Measurements from ENCODE around the gene MARK3. TPM values are rescaled to one million over a fixed set of nuclear protein-coding genes. Genes with fewer than 3 reads are reported as not detected.

Gene MARK3
- total and polyA plus RNA-seq, 2 donors (not counting 1 experiment from before 2014, with no cell fraction given): 73.0 to 142 TPM

- Histone ChIP-seq H2AFZ (ENCODE audit: insufficient read depth, low read depth, low read length, poor library complexity, severe bottlenecking) (no peak overlapping the region), H3K9ac (ENCODE audit: low read length) (no peak overlapping the region), H3K4me2 (replicated peaks; ENCODE audit: low read depth, low read length, poor library complexity, severe bottlenecking) (no peak overlapping the region), H3K36me3 (replicated peaks in 1 of 2; ENCODE audit: control extremely low read depth in 1 of 2, control insufficient read depth in 1 of 2, extremely low read depth in 1 of 2, insufficient read depth in 2 of 2, low read length in 1 of 2) (no peaks in the 10 kb centered on the region), H3K27me3 (replicated peaks in 1 of 4; ENCODE audit: control extremely low read depth in 1 of 4, control insufficient read depth in 3 of 4, insufficient read depth in 4 of 4, low read length in 3 of 4) (peaks cover 0 to 14% (median 0%) of the 10 kb centered on the region in 4 experiments), H3K27ac (ENCODE audit: low read length in 2 of 2) (no peak overlapping the region), H4K20me1 (ENCODE audit: control insufficient read depth, insufficient read depth, low read length, poor library complexity, severe bottlenecking) (no peaks in the 10 kb centered on the region), H3K9me3 (ENCODE audit: control extremely low read depth in 1 of 3, control insufficient read depth in 2 of 3, insufficient read depth in 1 of 3, low read length in 2 of 3) (no peaks in the 10 kb centered on the region), H3K79me2 (ENCODE audit: control insufficient read depth, insufficient read depth, low read length) (no peaks in the 10 kb centered on the region), H3K4me1 (ENCODE audit: control insufficient read depth in 2 of 2, insufficient read depth in 2 of 2, low read length in 2 of 2) (no peaks in the 10 kb centered on the region), H3K4me3 (ENCODE audit: control extremely low read depth in 1 of 5, extremely low read depth in 1 of 5, insufficient read depth in 1 of 5, low read depth in 2 of 5, low read length in 4 of 5) (no peak overlapping the region)
- no peak for DNase-seq
- H3K27me3 Mint-ChIP-seq: peaks cover 10% of the 10 kb centered on the region
- no peak for ATAC-seq (ENCODE audit: low read depth)
- CTCF ChIA-PET: no interaction called here
- H3K27ac Mint-ChIP-seq: no peak overlapping the region
- intact Hi-C loops (cut with micrococcal nuclease): no loop called here
- no peak overlapping the region for H3K4me3 Mint-ChIP-seq
- H3K4me1 Mint-ChIP-seq: no peaks in the 10 kb centered on the region
- POLR2A ChIA-PET: no interaction called here
- H3K9me3 Mint-ChIP-seq (ENCODE audit: insufficient read depth): no peaks in the 10 kb centered on the region
- no peak for TF ChIP-seq CTCF (IDR thresholded peaks at IDR 0.05)
- no peak for TF ChIP-seq EZH2 (IDR thresholded peaks at IDR 0.05; ENCODE audit: borderline replicate concordance, insufficient read depth, low read depth, low read length, poor library complexity, severe bottlenecking)
- WGBS (ENCODE audit: insufficient coverage): 88% methylated on average over 11 of the region's 11 CpGs
Observed at GRCh38 chr14:103374121-103374520, 11.1 kb upstream of the MARK3 start.

- POLR2A ChIA-PET: interaction anchor here (0.6 to 1.2 kb wide), 2 partner anchors 8 to 12 kb away, joined by 3 read pairs; partner anchors contain the start of gene MARK3
- DNase-seq (no peak), ATAC-seq (ENCODE audit: low read depth) (no peak)
- Mint-ChIP-seq H3K4me1 (no peaks in the 10 kb centered on the region), H3K9me3 (ENCODE audit: insufficient read depth) (peaks cover 3% of the 10 kb centered on the region), H3K27me3 (peaks cover 22% of the 10 kb centered on the region), H3K27ac (no peak overlapping the region), H3K4me3 (no peak overlapping the region)
- Histone ChIP-seq H3K9me3 (ENCODE audit: control extremely low read depth in 1 of 3, control insufficient read depth in 2 of 3, insufficient read depth in 1 of 3, low read length in 2 of 3) (no peaks in the 10 kb centered on the region), H4K20me1 (ENCODE audit: control insufficient read depth, insufficient read depth, low read length, poor library complexity, severe bottlenecking) (no peaks in the 10 kb centered on the region), H3K4me2 (replicated peaks; ENCODE audit: low read depth, low read length, poor library complexity, severe bottlenecking) (no peak overlapping the region), H3K27ac (ENCODE audit: low read length in 2 of 2) (no peak overlapping the region), H3K79me2 (ENCODE audit: control insufficient read depth, insufficient read depth, low read length) (no peaks in the 10 kb centered on the region), H3K9ac (ENCODE audit: low read length) (no peak overlapping the region), H3K36me3 (replicated peaks in 1 of 2; ENCODE audit: control extremely low read depth in 1 of 2, control insufficient read depth in 1 of 2, extremely low read depth in 1 of 2, insufficient read depth in 2 of 2, low read length in 1 of 2) (no peaks in the 10 kb centered on the region), H3K4me1 (ENCODE audit: control insufficient read depth in 2 of 2, insufficient read depth in 2 of 2, low read length in 2 of 2) (no peaks in the 10 kb centered on the region), H3K27me3 (replicated peaks in 1 of 4; ENCODE audit: control extremely low read depth in 1 of 4, control insufficient read depth in 3 of 4, insufficient read depth in 4 of 4, low read length in 3 of 4) (peaks cover 0 to 15% (median 0%) of the 10 kb centered on the region in 4 experiments), H2AFZ (ENCODE audit: insufficient read depth, low read depth, low read length, poor library complexity, severe bottlenecking) (no peak overlapping the region), H3K4me3 (ENCODE audit: control extremely low read depth in 1 of 5, extremely low read depth in 1 of 5, insufficient read depth in 1 of 5, low read depth in 2 of 5, low read length in 4 of 5) (no peak overlapping the region)
- intact Hi-C loops (cut with micrococcal nuclease): no loop called here
- TF ChIP-seq CTCF (IDR thresholded peaks at IDR 0.05) (no peak), EZH2 (IDR thresholded peaks at IDR 0.05; ENCODE audit: borderline replicate concordance, insufficient read depth, low read depth, low read length, poor library complexity, severe bottlenecking) (no peak)
- WGBS (ENCODE audit: insufficient coverage): 100% methylated on average over 2 of the region's 2 CpGs
- CTCF ChIA-PET: interaction anchor here (7.0 kb wide), 1 partner anchor 14 kb away, joined by 44 read pairs; no protein-coding TSS in a partner anchor
Observed at GRCh38 chr14:103377522-103378037, 7.6 kb upstream of the MARK3 start.

Data from B cell (primary cell).